GM12878 (cell line): Measurements from ENCODE around the gene GDE1.

Experiments used
- CEBPB ChIP-seq, 2 experiments: fragments of 150-350 bp in 1 of 2; IDR thresholded peaks; 2 replicates each; pipeline ENCODE4 v1.6.1; 2012 to 2014; ENCODE audit warnings: low read depth in 2 of 2, low read length in 2 of 2, borderline replicate concordance in 1 of 2, inconsistent platforms in 1 of 2
- EZH2 ChIP-seq: IDR thresholded peaks from 2 replicates; pipeline ENCODE4 v1.6.1; 2012; ENCODE audit warnings: low read depth, mild to moderate bottlenecking, control low read depth, inconsistent platforms, low read length, borderline replicate concordance; ENCODE audit not compliant: control insufficient read depth
- FOXK2 ChIP-seq: fragments of 450-650 bp; IDR thresholded peaks from 2 replicates; pipeline ENCODE4 v1.6.1; 2017; ENCODE audit warnings: mild to moderate bottlenecking, moderate library complexity
- FOXM1 ChIP-seq: IDR thresholded peaks from 2 replicates; pipeline ENCODE4 v1.6.1; 2012; ENCODE audit warnings: low read depth, mild to moderate bottlenecking, inconsistent platforms, low read length, moderate library complexity
- MTA3 ChIP-seq: IDR thresholded peaks from 2 replicates; pipeline ENCODE4 v1.6.1; 2012; ENCODE audit warnings: low read length, inconsistent platforms, borderline replicate concordance
- NR2C2 ChIP-seq: IDR thresholded peaks from 2 replicates; pipeline ENCODE4 v1.6.1; 2011; ENCODE audit warnings: borderline replicate concordance, low read depth; ENCODE audit not compliant: control insufficient read depth, insufficient read length
- POLR2A ChIP-seq: IDR thresholded peaks from 2 replicates; pipeline ENCODE4 v1.6.1; 2011; ENCODE audit warnings: low read depth, mild to moderate bottlenecking, low read length
- POLR2AphosphoS5 ChIP-seq: IDR thresholded peaks from 2 replicates; pipeline ENCODE4 v1.6.1; 2011; ENCODE audit warnings: mild to moderate bottlenecking, low read length, inconsistent platforms
- SREBF2 ChIP-seq: IDR thresholded peaks from 2 replicates; pipeline ENCODE4 v1.6.1; 2012; ENCODE audit warnings: mild to moderate bottlenecking, low read length
- TF ChIP-seq, protein P1 (sequence below), 3 experiments: IDR thresholded peaks in 2 of 3; conservative IDR thresholded peaks in 1 of 3; 2 replicates each; pipeline ENCODE4 v1.5.1; 2011; ENCODE audit warnings: low read depth in 3 of 3, low read length in 3 of 3, mild to moderate bottlenecking in 3 of 3, control low read depth in 2 of 3, moderate library complexity in 2 of 3, inconsistent platforms in 1 of 3, mixed read lengths in 1 of 3; ENCODE audit not compliant: control insufficient read depth in 2 of 3, insufficient read depth in 1 of 3; ENCODE audit errors: extremely low read depth in 1 of 3

DNA sequence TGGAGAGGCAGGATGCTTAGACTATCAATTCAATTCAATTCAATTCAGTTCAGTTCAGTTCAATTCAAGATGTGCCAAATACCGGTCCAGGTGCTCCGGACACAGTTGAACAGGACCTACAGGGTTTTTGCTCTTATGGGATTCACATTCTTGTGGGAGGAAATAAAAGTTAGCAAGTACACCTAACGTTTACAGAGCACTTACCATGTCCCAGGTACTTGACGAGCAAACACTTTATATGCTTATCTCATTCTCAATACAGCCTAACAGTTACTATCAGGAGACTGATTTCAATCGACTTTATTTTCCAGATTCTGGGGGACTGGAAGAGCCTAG is 467 bp upstream of the GDE1 start:
- TF ChIP-seq EZH2 = no peak
- no peak for TF ChIP-seq POLR2AphosphoS5
- TF ChIP-seq, protein P1, sequence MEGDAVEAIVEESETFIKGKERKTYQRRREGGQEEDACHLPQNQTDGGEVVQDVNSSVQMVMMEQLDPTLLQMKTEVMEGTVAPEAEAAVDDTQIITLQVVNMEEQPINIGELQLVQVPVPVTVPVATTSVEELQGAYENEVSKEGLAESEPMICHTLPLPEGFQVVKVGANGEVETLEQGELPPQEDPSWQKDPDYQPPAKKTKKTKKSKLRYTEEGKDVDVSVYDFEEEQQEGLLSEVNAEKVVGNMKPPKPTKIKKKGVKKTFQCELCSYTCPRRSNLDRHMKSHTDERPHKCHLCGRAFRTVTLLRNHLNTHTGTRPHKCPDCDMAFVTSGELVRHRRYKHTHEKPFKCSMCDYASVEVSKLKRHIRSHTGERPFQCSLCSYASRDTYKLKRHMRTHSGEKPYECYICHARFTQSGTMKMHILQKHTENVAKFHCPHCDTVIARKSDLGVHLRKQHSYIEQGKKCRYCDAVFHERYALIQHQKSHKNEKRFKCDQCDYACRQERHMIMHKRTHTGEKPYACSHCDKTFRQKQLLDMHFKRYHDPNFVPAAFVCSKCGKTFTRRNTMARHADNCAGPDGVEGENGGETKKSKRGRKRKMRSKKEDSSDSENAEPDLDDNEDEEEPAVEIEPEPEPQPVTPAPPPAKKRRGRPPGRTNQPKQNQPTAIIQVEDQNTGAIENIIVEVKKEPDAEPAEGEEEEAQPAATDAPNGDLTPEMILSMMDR (IDR thresholded peaks at IDR 0.05 in 2 of 3, conservative IDR thresholded peaks at IDR 0.05 in 1 of 3; ENCODE audit: control insufficient read depth in 2 of 3, extremely low read depth in 1 of 3, insufficient read depth in 1 of 3, low read depth in 3 of 3, low read length in 3 of 3) = no peak
- TF ChIP-seq FOXM1 = no peak
- TF ChIP-seq CEBPB (IDR thresholded peaks at IDR 0.05; ENCODE audit: borderline replicate concordance in 1 of 2, low read depth in 2 of 2, low read length in 2 of 2) = no peak
- TF ChIP-seq FOXK2 = no peak
- no peak for TF ChIP-seq NR2C2
- no peak for TF ChIP-seq SREBF2
- TF ChIP-seq POLR2A = no peak
- TF ChIP-seq MTA3 = no peak
